ENCODE results near the gene DUSP15. TPM values are rescaled to one million over a fixed set of nuclear protein-coding genes. Genes with fewer than 3 reads are reported as not detected.

DUSP15 gene
- polyA plus RNA-seq, 4 donors = 16.6 to 20.7 (median 19.1) TPM

DNA sequence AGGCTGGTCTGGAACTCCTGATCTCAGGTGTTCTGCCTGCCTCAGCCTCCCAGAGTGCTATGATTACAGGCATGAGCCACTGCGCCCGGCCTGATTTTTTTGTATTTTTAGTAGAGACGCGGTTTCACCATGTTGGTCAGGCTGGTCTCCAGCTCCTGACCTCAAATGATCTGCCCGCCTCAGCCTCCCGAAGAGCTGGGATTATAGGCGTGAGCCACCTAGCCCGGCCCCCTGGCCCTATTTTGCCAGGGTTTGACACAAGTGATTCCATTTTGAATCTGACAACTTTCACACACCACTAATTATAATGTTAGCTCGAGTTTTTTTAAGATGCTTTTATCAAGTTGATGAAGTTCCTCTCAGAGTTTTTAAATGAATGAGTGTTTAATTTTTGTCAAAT, 25.7 kb upstream of the DUSP15 start:
- no peak for DNase-seq (ENCODE audit: low read depth in 4 of 4, low spot score in 2 of 4)

DNA sequence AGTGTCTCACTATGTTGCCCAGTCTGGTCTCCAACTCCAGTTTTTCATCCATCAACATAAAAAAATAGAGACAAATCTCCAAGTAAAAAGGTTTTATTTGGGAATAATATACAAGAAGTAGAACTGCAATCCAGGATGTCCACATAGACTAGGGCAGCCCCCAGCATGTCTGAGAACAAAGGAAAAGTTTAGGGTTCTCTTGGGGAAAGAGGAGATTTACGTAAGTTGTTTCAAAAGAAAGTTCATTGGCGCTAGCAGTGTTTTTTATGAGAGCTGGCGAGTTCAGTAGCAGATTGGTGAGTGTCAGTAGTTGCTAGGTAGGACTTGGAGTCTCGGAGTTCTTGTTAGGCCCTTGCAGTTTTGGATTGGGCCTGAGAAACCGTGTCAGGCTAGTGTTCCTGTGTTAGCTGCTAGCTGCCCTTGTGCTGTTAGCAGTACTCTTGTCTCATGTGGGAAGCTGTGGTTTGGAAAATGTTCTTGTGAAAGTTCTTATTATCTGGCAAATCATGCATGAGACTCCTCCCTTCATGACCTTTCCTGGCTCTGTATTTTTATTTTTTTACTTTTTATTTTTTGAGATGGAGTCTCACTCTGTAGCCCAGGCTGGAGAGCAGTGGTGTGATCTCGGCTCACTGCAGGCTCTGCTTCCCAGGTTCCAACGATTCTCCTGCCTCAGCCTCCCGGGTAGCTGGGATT, 24.8 kb upstream of the DUSP15 start:
- DNase-seq (ENCODE audit: low read depth in 4 of 4, low spot score in 2 of 4) = peak in 1 of 4 donors; percentile 29

DNA sequence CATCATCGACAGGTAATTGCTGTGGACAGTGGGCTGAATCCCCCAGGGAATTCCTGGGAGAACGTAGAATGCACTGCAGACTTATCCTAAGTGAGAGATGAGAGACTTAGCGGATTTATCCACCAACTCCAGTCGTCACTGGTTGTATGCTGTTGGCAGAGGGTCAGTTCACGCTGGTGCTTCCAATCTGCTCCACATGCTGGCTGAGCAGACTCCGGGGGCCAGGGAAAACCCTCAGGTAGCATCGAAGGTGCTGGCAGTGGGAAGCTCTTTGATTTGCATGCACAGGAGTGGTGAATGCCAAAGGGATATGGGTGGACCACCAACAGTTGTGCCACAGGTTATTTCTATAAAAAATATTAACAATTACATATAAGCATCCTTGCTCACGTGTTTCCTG, 20.3 kb upstream of the DUSP15 start:
- DNase-seq (ENCODE audit: low read depth in 4 of 4, low spot score in 2 of 4) = no peak

DNA sequence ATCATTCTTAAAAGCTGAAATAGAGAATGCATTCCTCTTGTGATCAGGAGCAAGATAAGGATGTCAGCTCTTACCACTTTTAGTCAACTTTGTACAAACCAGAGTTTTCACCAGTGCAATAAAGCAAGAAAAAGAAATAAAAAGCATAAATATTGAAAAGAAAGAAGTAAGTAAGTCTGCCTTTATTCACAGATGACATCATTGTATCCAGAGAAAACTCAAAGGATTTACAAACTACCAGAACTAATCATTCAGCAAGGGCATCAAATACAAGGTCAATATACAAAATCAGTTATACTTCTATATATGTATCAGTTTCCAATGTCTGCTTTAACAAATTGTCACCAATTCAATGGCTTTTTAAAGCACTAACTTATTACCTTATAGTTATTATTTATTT, 13.5 kb upstream of the DUSP15 start:
- no peak for DNase-seq (ENCODE audit: low read depth in 4 of 4, low spot score in 2 of 4)

DNA sequence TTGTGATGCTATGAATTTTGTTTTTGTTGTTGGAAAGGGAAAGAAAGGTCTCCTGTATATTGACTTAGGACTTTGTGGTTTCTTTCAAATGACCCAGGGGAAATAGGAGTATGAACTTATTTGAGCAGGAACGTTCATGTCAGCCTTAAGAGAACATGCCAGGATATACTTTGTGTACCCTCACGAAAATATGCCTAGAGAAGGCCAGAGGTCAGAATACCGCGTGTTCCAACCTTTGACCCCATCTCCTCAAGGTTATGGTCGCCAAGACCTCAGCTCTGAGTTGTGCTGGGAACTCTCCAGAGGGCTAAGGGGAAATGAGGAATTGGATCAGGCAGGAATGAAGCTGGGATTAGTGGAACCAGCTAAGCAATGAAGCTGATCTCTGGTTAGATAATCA, 11.6 kb upstream of the DUSP15 start:
- no peak for DNase-seq (ENCODE audit: low read depth in 4 of 4, low spot score in 2 of 4)

DNA sequence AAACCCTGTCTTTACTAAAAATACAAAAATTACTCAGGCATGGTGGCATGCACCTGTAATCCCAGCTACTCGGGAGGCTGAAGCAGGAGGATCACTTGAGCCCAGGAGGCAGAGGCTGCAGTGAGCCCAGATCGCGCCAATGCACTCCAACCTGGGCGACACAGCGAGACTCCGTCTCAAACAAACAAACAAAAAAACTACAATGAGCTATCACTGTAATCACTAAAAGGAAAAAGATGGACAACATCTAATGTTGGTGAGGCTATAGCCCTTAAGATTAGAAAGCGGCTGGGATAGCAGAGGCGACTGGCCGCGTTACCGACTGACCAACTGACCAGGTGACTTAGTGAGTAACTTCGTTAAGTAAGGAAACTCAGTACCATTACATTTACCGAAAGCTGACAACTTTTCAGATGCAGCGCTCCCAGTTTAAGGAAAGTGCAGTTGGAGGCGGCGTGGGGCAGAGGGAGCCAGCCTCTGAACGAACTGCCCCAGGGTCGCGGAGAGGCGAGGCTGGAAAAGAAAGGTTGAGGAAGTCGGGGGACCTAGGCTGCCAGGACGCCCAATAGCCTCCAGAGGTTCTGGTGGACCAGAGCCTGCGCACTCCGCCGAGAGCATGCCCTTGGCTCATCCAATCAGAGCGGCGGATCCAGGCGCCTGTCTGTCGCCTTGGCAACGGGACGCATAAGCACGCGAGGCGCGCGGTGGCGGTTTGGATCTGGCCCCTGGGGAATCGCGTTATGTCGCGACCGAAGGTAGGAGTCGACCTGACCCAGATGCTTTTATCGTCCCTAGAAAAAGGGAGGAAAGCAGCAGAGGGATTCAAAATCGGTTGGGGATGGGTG, 9.0 kb upstream of the DUSP15 start:
- peak; percentile 84 to 91 (median 88) for DNase-seq (ENCODE audit: low read depth in 4 of 4, low spot score in 2 of 4)

DNA sequence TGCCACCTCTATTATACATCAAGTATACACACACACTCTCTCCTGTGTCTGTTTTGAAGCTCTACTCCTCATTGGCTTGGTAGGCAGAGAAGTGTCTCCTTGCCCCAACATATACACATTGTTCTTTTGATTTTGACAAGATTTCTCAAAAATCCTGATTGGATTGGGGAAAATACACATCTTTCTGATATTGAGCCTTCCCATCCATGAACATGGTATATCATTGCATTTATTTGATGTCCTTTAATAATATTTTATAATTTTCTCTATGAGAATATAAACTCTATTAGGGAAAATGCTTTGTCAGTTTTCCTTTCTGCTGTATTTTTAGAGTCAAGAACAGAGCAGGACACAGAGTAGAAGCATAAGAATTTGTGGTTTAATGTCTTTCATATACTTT, 7.4 kb upstream of the DUSP15 start:
- no peak for DNase-seq (ENCODE audit: low read depth in 4 of 4, low spot score in 2 of 4)

GRCh38 chr20:31875671-31876070, 5.3 kb upstream of the DUSP15 start:
- no peak for DNase-seq (ENCODE audit: low read depth in 4 of 4, low spot score in 2 of 4)

GRCh38 chr20:31872406-31872805, 2.1 kb upstream of the DUSP15 start:
- no peak for DNase-seq (ENCODE audit: low read depth in 4 of 4, low spot score in 2 of 4)

GRCh38 chr20:31871618-31871954, 1.3 kb upstream of the DUSP15 start:
- no peak for DNase-seq (ENCODE audit: low read depth in 4 of 4, low spot score in 2 of 4)

GRCh38 chr20:31870726-31871617, 645 bp upstream of the DUSP15 start:
- DNase-seq (ENCODE audit: low read depth in 4 of 4, low spot score in 2 of 4) = no peak

DNA sequence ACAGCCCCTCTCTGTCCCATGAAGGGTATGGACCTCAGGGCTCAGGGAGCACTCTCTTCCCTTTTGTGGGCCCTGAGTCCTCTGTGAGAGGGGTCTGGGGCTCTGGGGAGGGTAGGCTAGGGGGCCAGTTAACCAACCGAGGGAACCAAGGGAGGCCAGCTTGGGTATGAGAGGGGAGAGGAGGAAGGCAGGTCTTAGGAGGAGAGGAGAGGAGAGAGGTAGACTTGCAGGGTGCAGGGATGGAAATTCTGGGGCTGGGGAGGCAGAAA, 720 bp downstream of the DUSP15 start:
- DNase-seq (ENCODE audit: low read depth in 4 of 4, low spot score in 2 of 4) = no peak

GRCh38 chr20:31868853-31869672, 1.3 kb downstream of the DUSP15 start:
- no peak for DNase-seq (ENCODE audit: low read depth in 4 of 4, low spot score in 2 of 4)

GRCh38 chr20:31866221-31866620, 4.1 kb downstream of the DUSP15 start:
- no peak for DNase-seq (ENCODE audit: low read depth in 4 of 4, low spot score in 2 of 4)

DNA sequence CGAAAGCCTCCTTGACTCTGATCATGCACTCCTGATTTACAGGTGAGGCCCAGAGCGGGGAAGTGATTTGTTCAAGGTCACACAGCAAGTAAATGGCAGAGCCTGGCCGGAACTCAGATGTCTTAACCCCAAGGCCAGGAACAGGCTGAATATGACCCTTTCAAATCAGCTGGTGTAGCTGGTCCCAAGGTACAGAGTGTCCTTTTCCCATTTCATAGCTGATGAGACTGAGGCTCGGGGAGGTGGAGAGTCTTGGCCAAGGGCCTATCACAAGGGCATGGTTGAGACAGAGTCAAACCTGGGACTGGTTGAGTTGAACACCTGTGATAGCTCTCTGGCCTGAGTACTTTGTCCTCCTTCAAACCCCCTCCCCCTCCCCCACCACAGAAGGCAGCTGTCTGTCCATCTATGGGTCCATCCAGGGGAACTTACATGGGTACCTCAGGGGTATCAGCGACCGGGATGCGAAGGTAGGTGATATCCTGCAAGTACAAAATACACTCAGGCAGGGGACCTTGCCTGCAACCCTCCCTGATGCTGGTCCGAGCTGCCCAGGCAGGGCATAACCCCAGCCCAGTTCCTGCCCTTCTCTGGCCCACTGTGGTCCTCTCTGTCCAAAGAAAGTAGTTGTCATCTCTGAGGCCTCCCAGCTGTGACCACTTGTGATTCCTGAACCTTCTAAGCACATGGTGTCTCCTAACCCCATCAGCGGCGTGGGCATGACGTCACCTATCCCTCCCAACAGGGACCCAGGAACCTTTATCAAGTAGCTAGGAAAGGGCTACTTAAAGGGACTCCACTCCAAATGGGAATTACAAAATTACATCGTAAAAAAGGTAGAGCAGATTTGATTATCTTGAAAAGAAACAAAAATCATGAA, 5.6 kb downstream of the DUSP15 start:
- no peak for DNase-seq (ENCODE audit: low read depth in 4 of 4, low spot score in 2 of 4)

GRCh38 chr20:31863296-31864085, 6.8 kb downstream of the DUSP15 start:
- DNase-seq (ENCODE audit: low read depth in 4 of 4, low spot score in 2 of 4) = no peak

DNA sequence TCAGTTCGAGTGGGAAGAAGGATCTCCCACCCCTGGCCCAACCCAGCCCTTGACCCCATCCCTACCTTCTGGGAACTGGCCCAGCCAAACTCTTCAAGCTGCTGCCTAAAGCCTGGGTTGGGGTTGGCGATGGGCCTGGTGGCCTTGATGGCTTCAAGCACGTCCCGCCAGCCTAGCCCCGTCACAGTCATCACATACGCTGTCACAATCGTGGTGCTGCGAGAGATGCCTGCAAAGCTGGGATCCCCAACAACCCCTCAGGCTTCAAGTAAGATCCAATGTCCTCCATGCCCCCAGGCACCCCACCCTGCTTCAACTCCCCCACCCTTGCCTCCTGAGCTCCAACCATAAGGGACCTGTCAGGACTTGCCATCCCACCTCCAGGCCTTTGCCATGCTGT, 7.8 kb downstream of the DUSP15 start:
- no peak for DNase-seq (ENCODE audit: low read depth in 4 of 4, low spot score in 2 of 4)

DNA sequence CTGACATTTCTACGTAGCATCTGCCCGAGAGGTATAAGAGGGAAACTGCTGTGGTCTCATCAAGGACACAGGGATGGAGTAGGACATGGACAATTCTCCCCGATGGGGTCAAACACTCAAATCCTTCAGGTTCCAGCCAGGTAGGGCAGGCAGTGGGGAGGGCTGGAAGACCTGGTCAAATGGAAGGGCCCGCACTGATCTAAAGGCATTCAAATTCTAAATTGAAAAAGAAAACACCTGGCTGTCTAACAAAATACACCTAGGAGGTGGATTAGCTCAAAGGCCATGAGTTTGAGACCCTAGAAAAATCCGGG, 8.2 kb downstream of the DUSP15 start:
- no peak for DNase-seq (ENCODE audit: low read depth in 4 of 4, low spot score in 2 of 4)
